Peyer's patch (tissue), 4 donors: ENCODE measurements around the gene PDE4D. TPM values are rescaled to one million over a fixed set of nuclear protein-coding genes. Genes with fewer than 3 reads are reported as not detected.

Experiments used
- DNase-seq, 3 donors: peaks; one replicate each; pipeline ENCODE4 v3.0.0-alpha.2; 2017 to 2019
- H3K27ac ChIP-seq, 4 donors: fragments of 200-600 bp; sonication (generic); one replicate each; pipeline ENCODE4 v1.5.1; 2016 to 2019
- H3K27me3 ChIP-seq, 2 donors: fragments of 200-600 bp; sonication (generic); one replicate each; pipeline ENCODE4 v1.5.1; 2019
- H3K36me3 ChIP-seq, 3 donors: fragments of 200-600 bp; sonication (generic); one replicate each; pipeline ENCODE4 v1.5.1; 2016 to 2019
- H3K4me1 ChIP-seq, 4 donors: fragments of 200-600 bp; sonication (generic); one replicate each; pipeline ENCODE4 v1.5.1; 2016 to 2019
- H3K4me3 ChIP-seq, 4 donors: fragments of 200-600 bp; sonication (generic); 1 replicate in 3 of 4; 2 replicates in 1 of 4; pipeline ENCODE4 v1.5.1; 2016 to 2019; ENCODE audit warnings: mild to moderate bottlenecking in 1 of 4
- H3K9me3 ChIP-seq, 4 donors: fragments of 200-600 bp; sonication (generic); one replicate each; pipeline ENCODE4 v1.5.1; 2016 to 2019; ENCODE audit warnings: mild to moderate bottlenecking in 1 of 4
- CTCF ChIP-seq, 6 experiments: fragments of 450-650 bp in 4 of 6; fragments of 200-600 bp in 2 of 6; sonication (generic) in 1 of 6; IDR thresholded peaks; one replicate each; pipeline ENCODE4 v1.5.1; 2017 to 2019; ENCODE audit warnings: antibody characterized with exemption in 6 of 6, mild to moderate bottlenecking in 3 of 6, moderate library complexity in 1 of 6
- POLR2A ChIP-seq, 2 donors: fragments of 450-650 bp; IDR thresholded peaks; one replicate each; pipeline ENCODE4 v1.5.1; 2017; ENCODE audit warnings: antibody characterized with exemption in 2 of 2, mild to moderate bottlenecking in 2 of 2, moderate library complexity in 2 of 2
- total RNA-seq, 4 donors: library from RNA; depleted of rRNA; stranded (reverse); fragments of >200 nt; gene quantifications; one replicate each; pipeline ENCODE4 v1.1.0, GENCODE V29; 2016

Gene PDE4D
- total RNA-seq, 4 donors from 2014 or later: 19.8 to 89.1 (median 43.9) TPM

GRCh38 chr5:59097712-59098111 lies 795.8 kb downstream of the PDE4D start:
- TF ChIP-seq POLR2A (IDR thresholded peaks at IDR 0.05) (no peak), CTCF (IDR thresholded peaks at IDR 0.05) (no peak)
- Histone ChIP-seq H3K9me3 (no peaks in the 10 kb centered on the region), H3K4me3 (no peak overlapping the region), H3K27me3 (no peaks in the 10 kb centered on the region), H3K27ac (no peak overlapping the region), H3K36me3 (no peaks in the 10 kb centered on the region), H3K4me1 (peaks cover 0 to 15% (median 1%) of the 10 kb centered on the region in 4 donors)
- DNase-seq: no peak

GRCh38 chr5:59097116-59097515 lies 796.4 kb downstream of the PDE4D start:
- Histone ChIP-seq H3K27me3 (no peaks in the 10 kb centered on the region), H3K27ac (no peak overlapping the region), H3K4me1 (peaks cover 0 to 15% (median 1%) of the 10 kb centered on the region in 4 donors), H3K4me3 (no peak overlapping the region), H3K36me3 (no peaks in the 10 kb centered on the region), H3K9me3 (no peaks in the 10 kb centered on the region)
- TF ChIP-seq POLR2A (IDR thresholded peaks at IDR 0.05) (no peak), CTCF (IDR thresholded peaks at IDR 0.05) (no peak)
- no peak for DNase-seq

- no peak for DNase-seq
- TF ChIP-seq CTCF (IDR thresholded peaks at IDR 0.05) (no peak), POLR2A (IDR thresholded peaks at IDR 0.05) (no peak)
- Histone ChIP-seq H3K27ac (peak overlapping the region in 3 of 4 donors; percentile 35 to 39 (median 35)), H3K4me1 (peaks cover 0 to 15% (median 1%) of the 10 kb centered on the region in 4 donors), H3K27me3 (no peaks in the 10 kb centered on the region), H3K36me3 (no peaks in the 10 kb centered on the region), H3K9me3 (no peaks in the 10 kb centered on the region), H3K4me3 (no peak overlapping the region)
Measured at GRCh38 chr5:59095480-59095879, 798.0 kb downstream of the PDE4D start.

GRCh38 chr5:59094864-59095263 lies 798.7 kb downstream of the PDE4D start:
- Histone ChIP-seq H3K9me3 (no peaks in the 10 kb centered on the region), H3K36me3 (no peaks in the 10 kb centered on the region), H3K4me3 (no peak overlapping the region), H3K27ac (peak overlapping the region in 2 of 4 donors; percentile 13 to 39), H3K4me1 (peaks cover 0 to 15% (median 1%) of the 10 kb centered on the region in 4 donors), H3K27me3 (no peaks in the 10 kb centered on the region)
- TF ChIP-seq CTCF (IDR thresholded peaks at IDR 0.05) (no peak), POLR2A (IDR thresholded peaks at IDR 0.05) (no peak)
- no peak for DNase-seq

- peak overlapping the region in 2 of 4 donors; percentile 1 to 36 for H3K27ac ChIP-seq
- DNase-seq: no peak
- no peak for TF ChIP-seq POLR2A (IDR thresholded peaks at IDR 0.05)
- no peak for TF ChIP-seq CTCF (IDR thresholded peaks at IDR 0.05)
- H3K4me3 ChIP-seq: peak overlapping the region in 2 of 4 donors; percentile 24 to 36
- H3K27me3 ChIP-seq: no peaks in the 10 kb centered on the region
- no peaks in the 10 kb centered on the region for H3K9me3 ChIP-seq
- H3K4me1 ChIP-seq: peaks cover 0 to 10% (median 1%) of the 10 kb centered on the region in 4 donors
- no peaks in the 10 kb centered on the region for H3K36me3 ChIP-seq
Measured at GRCh38 chr5:59093329-59093728, 800.2 kb downstream of the PDE4D start.

- no peak for DNase-seq
- Histone ChIP-seq H3K27me3 (no peaks in the 10 kb centered on the region), H3K27ac (peak overlapping the region in 2 of 4 donors; percentile 1 to 36), H3K4me1 (peaks cover 0 to 5% (median 1%) of the 10 kb centered on the region in 4 donors), H3K9me3 (no peaks in the 10 kb centered on the region), H3K4me3 (peak overlapping the region in 2 of 4 donors; percentile 24 to 36), H3K36me3 (no peaks in the 10 kb centered on the region)
- TF ChIP-seq CTCF (IDR thresholded peaks at IDR 0.05) (no peak), POLR2A (IDR thresholded peaks at IDR 0.05) (no peak)
Measured at GRCh38 chr5:59092758-59093157, 800.8 kb downstream of the PDE4D start.
